ENCODE measurements around the gene BCCIP. TPM values are rescaled to one million over a fixed set of nuclear protein-coding genes. Genes with fewer than 3 reads are reported as not detected.

The BCCIP gene
- total and polyA plus RNA-seq, 2 of the 8 experiments (the other 6 are each of a cell fraction or from before 2014, with no cell fraction given): 33.9 to 120 TPM

DNA sequence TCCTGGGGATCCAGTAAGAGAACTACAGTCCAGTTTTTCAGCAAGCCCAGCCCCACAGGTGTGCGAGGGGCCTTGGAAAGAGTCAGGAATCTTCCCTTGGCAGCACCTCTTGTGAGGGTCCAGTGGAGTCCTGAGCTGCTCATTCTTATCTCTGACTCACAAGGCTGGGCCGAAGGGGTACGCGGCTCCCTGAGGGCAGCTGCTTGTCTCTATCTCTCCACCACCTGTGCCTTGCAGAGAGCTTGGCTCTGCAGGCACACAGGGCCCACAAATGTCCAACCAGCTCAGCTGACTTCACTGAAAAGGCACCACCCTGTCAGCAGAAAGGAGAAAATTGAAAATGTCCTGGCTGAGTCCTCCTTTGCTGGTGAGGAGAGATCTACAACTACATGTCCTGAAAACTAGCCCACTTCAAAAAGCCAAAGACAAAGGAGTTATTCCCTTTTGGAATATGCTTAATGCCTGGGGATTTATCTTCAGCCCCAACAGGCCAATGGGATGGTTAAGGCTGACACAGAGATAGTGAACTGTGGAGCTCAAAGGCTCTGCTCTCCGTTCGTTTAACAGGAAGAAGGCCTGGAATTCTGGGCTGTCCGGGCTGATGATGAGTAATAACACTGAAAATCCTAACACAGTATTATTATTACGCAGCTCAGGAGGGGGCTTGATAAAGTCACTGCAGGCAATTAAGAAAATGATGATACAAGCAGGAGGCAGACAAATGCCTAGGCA, 23.7 kb upstream of the BCCIP start (continued):
- TF ChIP-seq SIRT6 (IDR thresholded peaks at IDR 0.05; ENCODE audit: low read length) (no peak), SIX5 (IDR thresholded peaks at IDR 0.05; ENCODE audit: low read depth, low read length) (no peak), POLR2AphosphoS5 (IDR thresholded peaks at IDR 0.05; ENCODE audit: low read depth, low read length) (no peak), YY1 (IDR thresholded peaks at IDR 0.05; ENCODE audit: low read depth, low read length) (no peak), RFX5 (IDR thresholded peaks at IDR 0.05; ENCODE audit: borderline replicate concordance, low read depth, low read length) (no peak)

Measured in H1 (cell line).